ENCODE data around the gene CHN2. TPM values are rescaled to one million over a fixed set of nuclear protein-coding genes. Genes with fewer than 3 reads are reported as not detected.

The CHN2 gene
- total RNA-seq, 1 experiment from 2014 or later: 2.1 TPM

- CTCF ChIA-PET: interaction anchor here (2.4 to 6.6 kb wide), 3 partner anchors 221 to 489 kb away, joined by 8 to 76 read pairs (median 60); no protein-coding TSS in a partner anchor
- Histone ChIP-seq H3K36me3 (ENCODE audit: control insufficient read depth in 1 of 2, insufficient read depth in 2 of 2, low read length in 2 of 2) (no peaks in the 10 kb centered on the region), H3K4me1 (ENCODE audit: control insufficient read depth in 1 of 2, insufficient read depth in 2 of 2, low read length in 2 of 2) (no peaks in the 10 kb centered on the region), H3K9ac (ENCODE audit: low read length) (no peak overlapping the region), H3K9me3 (ENCODE audit: control insufficient read depth in 1 of 2, insufficient read depth in 1 of 2, low read depth in 1 of 2, low read length in 2 of 2) (no peaks in the 10 kb centered on the region), H3K4me3 (replicated peaks in 1 of 2; ENCODE audit: low read depth in 1 of 2, low read length in 2 of 2) (no peak overlapping the region), H3K9me2 (ENCODE audit: insufficient read depth) (no peaks in the 10 kb centered on the region), H3K27ac (ENCODE audit: low read depth, low read length) (no peak overlapping the region), H2AFZ (ENCODE audit: low read depth, low read length, poor library complexity, severe bottlenecking) (no peak overlapping the region), H3K27me3 (ENCODE audit: insufficient read depth, low read length) (no peaks in the 10 kb centered on the region; the same call in 1 of the 2 replicates), H4K20me1 (ENCODE audit: insufficient read depth) (no peaks in the 10 kb centered on the region), H3K4me2 (ENCODE audit: low read length) (no peak overlapping the region), H3K79me2 (ENCODE audit: insufficient read depth, low read length) (no peaks in the 10 kb centered on the region)
- intact Hi-C loops (cut with micrococcal nuclease): no loop called here
- no peak for TF ChIP-seq EZH2phosphoT487 (IDR thresholded peaks at IDR 0.05; ENCODE audit: borderline replicate concordance)
- no peak for TF ChIP-seq SRF (IDR thresholded peaks at IDR 0.05; ENCODE audit: low read depth)
- no peak for TF ChIP-seq CBX3 (IDR thresholded peaks at IDR 0.05; ENCODE audit: low read depth)
- no peak for TF ChIP-seq YY1 (IDR thresholded peaks at IDR 0.05; ENCODE audit: extremely low read depth, insufficient replicate concordance, low read depth, low read length)
- TF ChIP-seq ZNF274 (IDR thresholded peaks at IDR 0.05; ENCODE audit: low read depth, low read length): no peak
- TF ChIP-seq CEBPB (IDR thresholded peaks at IDR 0.05; ENCODE audit: low read depth): no peak
- no peak for TF ChIP-seq SIN3A (IDR thresholded peaks at IDR 0.05; ENCODE audit: low read depth)
- TF ChIP-seq MAX (IDR thresholded peaks at IDR 0.05): no peak
- no peak for TF ChIP-seq SP1 (IDR thresholded peaks at IDR 0.05; ENCODE audit: low read depth)
- TF ChIP-seq TCF7L2 (IDR thresholded peaks at IDR 0.05; ENCODE audit: borderline replicate concordance, extremely low read depth, insufficient read depth, insufficient read length): no peak
- no peak for TF ChIP-seq REST (IDR thresholded peaks at IDR 0.05; ENCODE audit: low read depth)
- no TSS peak for BruUV-seq (replicated peaks)
- POLR2A ChIA-PET: no interaction called here
- ATAC-seq (no peak), DNase-seq (ENCODE audit: low read depth, low spot score) (no peak)
- RAD21 ChIA-PET (ENCODE audit: low non-redundant PET in 1 of 2, low total read pairs in 2 of 2, uncharacterized antibody in 2 of 2, unreplicated experiment in 2 of 2): no interaction called here
These were observed 216.4 kb downstream of the CHN2 start for GRCh38 chr7:29410996-29411395.

Data from HCT116 (cell line).